NCI-H345 (cell line): ENCODE results near the gene CCDC134.
"Not testable (repeated sequence)": the region's sequence is repeated elsewhere in the genome, so short reads cannot be mapped to it uniquely, and the experiment has no call there.

Experiments used
- DNase-seq: peaks from one replicate; lab custom pipeline; 2025; lab: John Stamatoyannopoulos, UW

CCDC134 gene

GRCh38 chr22:41844513-41844912 is 44.0 kb downstream of the CCDC134 start:
- no peak for DNase-seq

DNA sequence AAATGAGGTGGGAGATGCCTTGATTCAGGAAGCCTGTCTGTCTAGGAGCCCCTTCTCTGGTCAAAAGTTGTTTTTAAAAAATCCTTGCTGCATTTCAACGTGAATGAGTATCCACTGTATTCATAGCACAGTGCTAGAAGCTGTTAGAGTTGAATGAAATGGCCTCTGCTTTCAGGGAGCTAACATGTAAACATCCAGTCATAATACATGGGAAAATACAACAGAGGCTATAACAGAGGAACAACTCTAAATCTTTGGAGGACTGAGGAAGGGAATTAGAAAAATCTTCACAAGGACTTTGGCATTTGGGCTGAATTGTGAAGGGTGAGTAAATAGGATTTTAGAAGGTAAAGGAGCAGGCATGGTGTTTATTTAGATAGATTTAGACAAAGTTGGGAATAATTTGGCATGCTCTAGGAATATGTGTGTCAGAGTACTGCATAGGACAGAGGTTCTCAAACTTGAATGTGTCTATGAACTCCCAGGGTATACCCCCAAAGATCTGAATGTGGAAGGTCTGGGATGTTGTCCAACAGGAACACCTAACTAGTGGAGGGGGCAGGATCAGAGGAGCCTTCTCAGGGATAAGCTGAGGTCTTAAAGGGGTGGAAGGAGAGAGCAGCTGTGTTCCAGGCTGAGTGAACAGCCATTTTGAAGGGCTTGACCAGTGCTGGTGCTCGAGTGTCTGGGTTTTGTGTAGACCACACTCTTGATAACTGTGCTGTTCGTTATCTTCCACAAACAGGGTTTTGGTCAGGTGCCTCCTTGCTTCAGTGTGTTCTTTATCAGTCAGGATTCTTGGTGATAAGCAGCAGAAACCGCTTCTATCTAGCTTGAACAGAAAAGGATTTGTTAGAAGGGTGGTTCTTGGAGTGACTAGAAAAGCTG is 45.1 kb downstream of the CCDC134 start:
- DNase-seq, result no peak

GRCh38 chr22:41846268-41846987 is 45.9 kb downstream of the CCDC134 start:
- no peak for DNase-seq

- peak; percentile 20 for DNase-seq
These were observed 46.8 kb downstream of the CCDC134 start for GRCh38 chr22:41847300-41847699.

DNA sequence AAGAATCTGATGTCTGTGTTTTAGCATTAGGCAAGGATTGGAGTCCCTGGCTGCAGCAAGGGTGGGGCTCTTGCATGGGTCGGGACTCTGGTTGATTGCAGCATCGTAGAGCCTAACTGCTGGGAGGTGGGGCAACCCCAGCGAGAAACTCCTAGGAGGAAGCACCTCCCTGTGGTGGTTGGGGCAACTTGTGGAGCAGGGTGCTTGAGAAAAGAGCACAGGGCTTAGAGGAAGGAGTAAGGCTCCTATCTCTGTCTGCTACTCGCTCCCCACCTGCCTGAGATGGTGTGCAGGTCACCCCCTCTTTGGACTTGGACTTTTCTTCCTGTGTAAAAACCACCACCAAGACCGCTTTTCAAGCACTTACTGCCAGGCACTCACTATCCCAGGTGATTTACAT is 48.0 kb downstream of the CCDC134 start:
- no peak for DNase-seq

DNA sequence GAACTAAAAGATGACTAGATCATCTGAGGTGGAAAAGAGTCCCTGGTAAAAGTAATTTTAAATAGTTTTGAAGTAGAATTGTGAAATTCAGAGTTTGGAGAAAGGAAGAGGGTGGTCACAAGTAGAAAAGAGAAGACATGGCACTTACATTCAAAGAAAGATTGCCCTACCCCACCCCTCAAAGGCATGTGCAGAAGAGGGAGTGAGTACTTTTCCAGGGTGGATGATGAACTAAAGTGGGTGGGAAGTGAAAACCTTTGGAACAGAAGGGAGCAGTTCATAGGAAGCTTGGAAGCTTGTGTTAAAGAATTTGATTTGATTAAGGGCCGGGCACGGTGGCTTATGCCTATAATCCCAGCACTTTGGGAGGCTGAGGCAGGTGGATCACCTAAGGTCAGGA is 56.0 kb downstream of the CCDC134 start:
- DNase-seq, result no peak

- peak; percentile 10 for DNase-seq
These were observed 56.8 kb downstream of the CCDC134 start for GRCh38 chr22:41857155-41857859.

GRCh38 chr22:41857860-41858199 is 57.4 kb downstream of the CCDC134 start:
- no peak for DNase-seq

DNA sequence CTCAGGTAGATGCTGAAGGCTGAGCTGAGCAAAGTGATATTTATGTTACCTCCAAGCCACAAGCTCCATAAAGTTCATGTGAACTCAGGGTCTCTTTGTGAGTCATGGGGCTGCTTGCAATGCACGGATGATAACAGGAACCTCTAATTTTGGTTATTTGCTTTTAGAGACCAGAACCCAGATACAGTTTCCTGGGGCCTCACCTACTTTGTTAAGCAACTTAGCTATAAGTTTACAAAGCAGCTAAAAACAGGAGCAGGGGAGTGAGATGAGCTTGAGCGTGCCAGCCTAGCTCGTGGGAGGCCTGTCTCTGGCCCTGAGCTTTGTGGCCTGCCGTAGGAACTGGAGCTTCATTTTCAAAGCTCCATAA is 61.7 kb downstream of the CCDC134 start:
- no peak for DNase-seq

DNA sequence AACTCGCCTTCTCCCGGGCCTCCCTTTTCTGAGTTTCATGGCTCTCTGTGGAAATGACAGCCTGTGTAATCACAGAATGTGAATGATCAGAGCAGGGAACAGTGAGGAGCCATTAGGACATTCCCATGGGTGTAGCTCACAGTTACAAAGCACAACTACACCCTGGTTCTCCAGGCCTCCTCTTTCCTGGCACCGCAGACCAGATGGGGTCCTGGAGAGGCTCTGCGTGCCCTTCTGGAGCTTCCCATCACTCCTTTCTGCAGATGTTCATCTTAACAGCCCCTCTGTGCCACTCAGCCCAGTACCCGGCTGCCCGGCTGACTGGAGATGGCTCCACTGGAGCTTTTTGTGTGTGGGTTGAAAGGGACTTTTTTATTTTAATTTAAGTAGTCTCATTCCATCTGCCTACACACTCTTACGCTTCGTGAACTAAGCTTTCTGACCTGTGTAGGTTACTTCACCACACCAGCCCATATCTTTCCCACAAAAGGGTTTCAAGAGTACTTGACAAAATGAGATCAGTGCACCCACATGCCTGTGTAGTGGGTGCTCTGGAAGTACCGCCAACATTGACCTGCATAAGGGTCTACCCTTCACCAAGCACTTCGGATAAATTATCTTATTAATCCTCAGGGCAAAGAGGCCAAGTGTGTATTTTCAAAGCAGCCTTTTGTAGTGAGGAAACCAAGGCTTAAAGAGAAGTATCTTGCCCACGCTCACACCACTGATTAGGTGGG is 62.2 kb downstream of the CCDC134 start:
- DNase-seq, result no peak

GRCh38 chr22:41863472-41863871 is 63.0 kb downstream of the CCDC134 start:
- no peak for DNase-seq

GRCh38 chr22:41868556-41868955 is 68.1 kb downstream of the CCDC134 start:
- no peak for DNase-seq

DNA sequence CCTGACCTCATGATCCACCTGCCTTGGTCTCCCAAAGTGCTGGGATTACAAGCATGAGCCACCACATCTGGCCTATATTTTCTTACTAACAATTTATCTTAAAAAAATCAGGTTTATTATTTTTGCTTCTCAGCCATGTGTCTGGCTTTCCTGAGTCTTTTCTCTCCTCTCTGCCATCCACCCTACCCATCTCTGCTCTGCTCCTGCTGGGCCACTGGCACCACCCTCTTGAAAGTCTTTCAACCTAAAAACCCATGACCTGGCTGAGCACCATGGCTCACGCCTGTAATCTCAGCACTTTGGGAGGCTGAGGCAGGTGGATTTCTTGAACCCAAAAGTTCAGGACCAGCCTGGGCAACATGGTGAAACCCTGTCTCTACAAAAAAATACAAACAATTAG is 69.6 kb downstream of the CCDC134 start:
- DNase-seq, result not testable (repeated sequence)

GRCh38 chr22:41870786-41871185 is 70.3 kb downstream of the CCDC134 start:
- DNase-seq, result no peak

GRCh38 chr22:41873391-41873790 is 72.9 kb downstream of the CCDC134 start:
- no peak for DNase-seq

DNA sequence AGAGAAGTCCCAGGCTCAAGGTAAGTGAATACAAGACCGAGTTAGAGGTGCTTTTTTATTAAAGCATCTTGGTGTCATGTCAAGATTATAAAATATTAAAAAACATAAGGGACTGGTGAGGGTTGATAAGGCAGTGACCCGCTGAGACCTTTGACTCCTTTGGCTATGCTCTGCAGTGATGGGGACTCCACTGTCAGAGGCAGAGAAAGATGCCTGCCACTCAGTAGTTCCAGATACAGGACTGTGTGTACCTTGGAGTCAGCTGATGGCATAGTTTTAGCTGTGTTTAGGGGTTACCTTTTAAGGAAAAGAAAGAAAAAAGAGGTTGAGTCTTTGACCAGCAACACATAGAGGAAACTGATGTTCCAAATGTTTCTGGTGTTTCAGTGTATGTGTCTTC is 73.6 kb downstream of the CCDC134 start:
- no peak for DNase-seq

DNA sequence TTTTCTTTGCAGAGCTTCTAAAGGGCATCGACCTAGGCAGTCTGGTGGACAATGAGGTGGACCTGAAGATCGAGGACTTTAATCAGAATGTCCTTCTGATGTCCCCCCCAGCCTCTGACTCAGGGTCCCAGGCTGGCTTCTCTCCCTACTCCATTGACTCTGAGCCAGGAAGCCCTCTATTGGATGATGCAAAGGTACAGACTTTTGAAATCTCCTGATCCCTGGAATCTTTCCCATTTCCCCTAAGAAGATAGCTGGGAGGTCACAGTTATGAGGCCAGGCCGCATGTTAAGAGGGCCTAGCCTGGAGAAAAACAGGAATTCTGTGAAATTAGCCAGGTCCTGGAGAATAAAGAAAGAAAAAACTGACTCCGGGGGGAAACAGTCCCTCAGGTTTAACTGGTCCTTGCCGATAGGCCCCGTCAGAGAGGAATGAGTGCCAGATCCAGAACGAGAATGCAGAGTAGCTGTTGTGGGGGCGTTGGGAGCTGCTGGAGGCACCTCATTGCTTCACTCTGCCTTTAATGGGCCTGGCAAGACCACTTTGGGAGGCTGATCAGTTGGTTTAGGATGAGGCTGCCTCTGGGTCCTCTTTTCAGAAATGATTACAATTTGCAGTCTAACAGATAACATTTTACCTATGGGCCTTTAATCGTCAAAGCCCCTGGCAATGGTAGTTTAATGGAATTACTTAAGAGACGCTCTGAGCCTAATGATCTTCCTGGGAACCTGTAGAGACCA is 75.2 kb downstream of the CCDC134 start:
- DNase-seq, result no peak
